ENCODE results near the gene STK32A.

STK32A gene

GRCh38 chr5:147406636-147407035 is 171.8 kb downstream of the STK32A start:
- TF ChIP-seq CTCF (IDR thresholded peaks at IDR 0.05) = no peak

GRCh38 chr5:147407094-147407681 is 172.4 kb downstream of the STK32A start:
- TF ChIP-seq CTCF (IDR thresholded peaks at IDR 0.05) = no peak

- TF ChIP-seq CTCF (IDR thresholded peaks at IDR 0.05) = no peak
Measured at GRCh38 chr5:147408980-147409379, 174.2 kb downstream of the STK32A start.

GRCh38 chr5:147410496-147411358 is 175.9 kb downstream of the STK32A start:
- TF ChIP-seq CTCF (IDR thresholded peaks at IDR 0.05) = no peak

GRCh38 chr5:147411359-147412319 is 176.8 kb downstream of the STK32A start:
- TF ChIP-seq CTCF (IDR thresholded peaks at IDR 0.05) = no peak

- no peak for TF ChIP-seq CTCF (IDR thresholded peaks at IDR 0.05)
Measured at GRCh38 chr5:147412561-147412960, 177.7 kb downstream of the STK32A start.

GRCh38 chr5:147413266-147413665 is 178.4 kb downstream of the STK32A start:
- no peak for TF ChIP-seq CTCF (IDR thresholded peaks at IDR 0.05)
